HG03039 (cell line): ENCODE measurements around the gene SLC18A3.

Experiments
- ATAC-seq: cut with Tn5 transposase; IDR thresholded peaks from one replicate; pipeline ENCODE4 v1.9.1; 2021; ENCODE audit warnings: mild to moderate bottlenecking, moderate library complexity; ENCODE audit not compliant: unreplicated experiment

SLC18A3 gene

GRCh38 chr10:49610114-49610457 lies at the start of gene SLC18A3:
TSS of gene SLC18A3 (plus strand) at chr10:49610310. CDS start at chr10:49610741, 431 bp downstream.
- no peak for ATAC-seq

- ATAC-seq = no peak
Measured at GRCh38 chr10:49560526-49560925, 49.6 kb upstream of the SLC18A3 start.

- no peak for ATAC-seq
Measured at GRCh38 chr10:49562893-49563292, 47.2 kb upstream of the SLC18A3 start.

- ATAC-seq = no peak
Measured at GRCh38 chr10:49564461-49565009, 45.6 kb upstream of the SLC18A3 start.

- no peak for ATAC-seq
Measured at GRCh38 chr10:49567810-49568209, 42.3 kb upstream of the SLC18A3 start.

GRCh38 chr10:49568235-49568634 lies 41.9 kb upstream of the SLC18A3 start:
- no peak for ATAC-seq

GRCh38 chr10:49569031-49569631 lies 41.0 kb upstream of the SLC18A3 start:
- no peak for ATAC-seq

GRCh38 chr10:49571388-49571787 lies 38.7 kb upstream of the SLC18A3 start:
- no peak for ATAC-seq

- ATAC-seq = no peak
Measured at GRCh38 chr10:49572594-49573114, 37.5 kb upstream of the SLC18A3 start.

- ATAC-seq = no peak
Measured at GRCh38 chr10:49575489-49576072, 34.5 kb upstream of the SLC18A3 start.

- no peak for ATAC-seq
Measured at GRCh38 chr10:49577182-49577925, 32.8 kb upstream of the SLC18A3 start.

GRCh38 chr10:49578392-49578791 lies 31.7 kb upstream of the SLC18A3 start:
- no peak for ATAC-seq

GRCh38 chr10:49579621-49580020 lies 30.5 kb upstream of the SLC18A3 start:
- ATAC-seq = no peak

- ATAC-seq = no peak
Measured at GRCh38 chr10:49585387-49585786, 24.7 kb upstream of the SLC18A3 start.

- no peak for ATAC-seq
Measured at GRCh38 chr10:49587981-49588380, 22.1 kb upstream of the SLC18A3 start.

GRCh38 chr10:49592726-49593563 lies 17.2 kb upstream of the SLC18A3 start:
- peak; percentile 73 for ATAC-seq

GRCh38 chr10:49593564-49593875 lies 16.6 kb upstream of the SLC18A3 start:
- no peak for ATAC-seq

- ATAC-seq = no peak
Measured at GRCh38 chr10:49593998-49594397, 16.1 kb upstream of the SLC18A3 start.

- no peak for ATAC-seq
Measured at GRCh38 chr10:49594594-49594993, 15.5 kb upstream of the SLC18A3 start.

- no peak for ATAC-seq
Measured at GRCh38 chr10:49595003-49595712, 15.0 kb upstream of the SLC18A3 start.
